ENCODE results near the gene APEX2.
"Not testable (repeated sequence)": the region's sequence is repeated elsewhere in the genome, so short reads cannot be mapped to it uniquely, and the experiment has no call there.

The APEX2 gene

DNA sequence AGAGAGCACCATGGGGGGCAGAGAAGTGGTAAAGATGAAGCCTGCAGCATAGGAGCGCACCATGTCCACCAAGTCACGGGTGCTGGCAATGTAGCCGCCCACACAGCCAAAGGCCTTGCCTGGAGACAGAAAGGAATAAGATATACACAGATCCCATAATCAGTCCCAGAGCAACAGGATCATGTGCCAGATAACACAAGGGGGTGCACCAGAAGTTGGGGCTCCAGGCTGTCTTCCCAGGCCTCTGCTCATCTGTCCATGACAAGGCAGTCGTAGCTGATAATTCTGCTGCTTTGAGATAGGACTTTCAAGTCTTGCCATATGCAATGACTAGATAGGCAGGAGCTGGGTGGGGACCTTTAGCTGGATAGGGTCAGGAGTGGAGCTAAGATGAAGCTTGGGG is 14.7 kb downstream of the APEX2 start:
- no peak for DNase-seq

GRCh38 chrX:55026143-55026542 is 26.0 kb downstream of the APEX2 start:
- no peak for DNase-seq

DNA sequence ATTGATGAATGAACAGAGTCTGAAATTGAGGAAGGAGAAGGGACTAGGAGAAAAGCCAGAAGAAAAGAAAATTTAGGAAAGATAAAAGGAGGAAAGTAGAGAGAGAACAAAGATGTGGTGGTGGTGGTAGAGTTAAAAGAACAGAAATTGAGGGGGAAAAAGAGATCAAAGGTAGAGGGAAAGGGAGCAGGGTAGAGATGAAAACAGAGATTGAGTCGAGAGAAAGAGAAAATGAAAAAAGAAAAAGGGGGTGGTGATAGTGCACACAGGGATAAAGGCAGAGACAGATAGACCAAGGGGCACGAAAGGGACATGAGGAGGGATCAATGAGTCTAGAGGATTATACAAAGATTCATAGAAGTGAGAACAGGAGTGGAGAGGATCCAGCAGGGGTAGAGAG is 26.7 kb downstream of the APEX2 start:
- DNase-seq, result no peak

DNA sequence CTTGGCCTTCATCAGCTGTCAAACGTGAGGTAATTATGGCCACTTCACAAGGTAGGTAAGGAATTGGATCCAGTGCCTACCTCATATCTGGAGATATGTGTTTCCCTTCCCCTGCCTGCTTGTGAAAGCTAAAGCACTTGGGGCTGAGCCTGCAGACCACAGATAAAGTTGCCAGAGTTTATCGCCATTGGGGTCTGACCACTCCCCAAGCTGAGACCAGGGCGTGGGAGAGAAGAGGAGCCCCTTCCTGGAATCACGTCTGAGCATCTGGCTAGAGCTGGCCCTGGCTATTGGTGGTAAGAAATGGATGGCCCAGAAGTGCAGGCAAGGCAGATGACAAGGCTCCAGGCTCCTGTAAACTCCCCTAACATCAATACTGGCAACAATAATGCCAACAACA is 27.9 kb downstream of the APEX2 start:
- no peak for DNase-seq

- no peak for DNase-seq
These were observed 28.4 kb downstream of the APEX2 start for GRCh38 chrX:55028611-55029010.

- DNase-seq, result no peak
These were observed 29.1 kb downstream of the APEX2 start for GRCh38 chrX:55029291-55029690.

- DNase-seq, result no peak
These were observed 30.4 kb downstream of the APEX2 start, which contains the start of gene ALAS2 for GRCh38 chrX:55030271-55031205. ALAS2 (minus strand) TSS chrX:55030977; CDS start chrX:55026000, 4,977 bp downstream.

DNA sequence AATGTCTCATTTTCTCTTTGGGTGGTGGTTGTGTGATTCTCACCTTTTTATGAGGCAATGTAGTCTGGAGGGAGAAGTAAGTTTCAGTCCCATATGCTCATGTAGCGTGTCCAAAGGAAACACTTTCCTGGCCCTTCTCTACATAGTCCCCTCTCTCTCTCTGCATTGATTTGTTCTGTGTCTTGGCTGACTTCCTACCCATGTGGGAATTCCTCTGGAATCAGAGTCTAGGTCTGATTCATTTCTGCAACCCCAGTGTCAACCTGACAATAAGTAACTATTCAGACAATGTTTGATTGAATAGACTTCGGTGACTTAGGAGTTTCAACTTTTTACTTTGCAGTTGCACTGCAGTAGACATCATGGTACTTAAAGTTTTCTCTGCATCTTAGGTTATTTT is 33.3 kb downstream of the APEX2 start:
- DNase-seq, result no peak

DNA sequence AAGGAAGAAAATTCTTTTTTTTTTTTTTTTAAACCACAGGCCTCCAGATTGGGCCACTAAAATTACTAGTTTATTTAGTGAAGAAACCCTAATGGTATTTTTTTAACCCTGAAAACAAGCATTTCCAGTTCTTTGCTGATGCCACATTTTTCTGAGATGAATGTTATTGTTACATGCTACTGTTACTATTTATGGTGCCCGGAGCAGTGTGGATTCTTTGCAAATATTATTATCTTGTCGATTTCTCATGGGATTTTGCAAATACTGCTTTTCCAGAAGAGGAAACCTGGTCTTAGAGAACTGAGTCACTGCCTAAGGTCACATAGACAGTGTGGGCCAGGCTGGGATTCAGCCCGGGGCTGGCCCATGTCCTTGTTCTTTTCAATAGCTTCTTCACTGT is 39.3 kb downstream of the APEX2 start:
- no peak for DNase-seq

GRCh38 chrX:55041514-55041913 is 41.4 kb downstream of the APEX2 start:
- DNase-seq, result no peak

GRCh38 chrX:55050599-55050998 is 50.4 kb downstream of the APEX2 start:
- DNase-seq, result not testable (repeated sequence)

DNA sequence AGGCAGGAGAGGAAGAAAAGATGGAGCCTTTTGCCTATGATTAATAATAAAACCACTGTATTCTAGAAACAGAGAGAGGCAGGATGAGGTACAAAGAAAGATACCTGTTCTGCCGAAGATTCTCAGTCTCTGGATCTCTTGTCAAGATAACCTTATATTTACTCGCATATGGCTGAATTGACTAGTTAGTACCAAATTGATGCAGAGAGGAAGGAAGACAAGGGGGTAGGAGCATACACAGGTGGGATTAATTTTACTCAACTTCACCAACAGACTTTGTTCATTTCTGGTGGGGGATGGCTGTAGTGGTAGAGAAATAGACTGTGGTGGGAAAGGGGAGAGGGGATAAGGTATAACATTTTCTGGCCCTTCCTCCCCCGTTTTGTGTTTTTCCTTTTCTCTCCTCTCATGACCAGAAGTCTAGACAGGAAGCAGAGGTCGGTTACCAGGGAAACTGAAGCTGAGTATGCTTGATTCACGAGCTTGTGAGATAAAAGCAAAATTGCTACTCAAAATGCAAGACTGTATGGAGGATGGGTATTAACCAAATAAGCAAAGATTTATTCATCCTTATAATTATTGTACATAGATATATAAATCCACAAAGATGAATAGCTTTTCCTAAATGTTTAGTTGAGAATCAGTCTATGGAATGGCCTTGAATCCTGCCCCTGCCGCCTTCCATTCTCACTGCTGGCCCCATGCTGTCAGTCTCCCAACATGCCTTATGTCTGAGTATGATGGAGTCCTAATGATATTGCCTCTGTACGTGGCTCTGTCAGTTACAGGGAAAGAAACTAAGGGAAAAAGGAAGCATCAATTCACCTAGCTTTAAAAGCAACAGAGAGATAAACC is 56.9 kb downstream of the APEX2 start:
- no peak for DNase-seq

GRCh38 chrX:55057675-55058249 is 57.6 kb downstream of the APEX2 start:
- DNase-seq, result peak; percentile 9

All from NCI-H2029 (cell line).